GM10266 (cell line): ENCODE results near the gene HDAC4.

Experiments used
- DNase-seq: peaks from one replicate; pipeline ENCODE4 v3.0.0; 2012; ENCODE audit errors: extremely low spot score
- CTCF ChIP-seq: IDR thresholded peaks from 2 replicates; pipeline ENCODE4 v1.5.1; 2012; ENCODE audit warnings: mild to moderate bottlenecking, low read depth; ENCODE audit not compliant: control insufficient read depth, insufficient read depth; ENCODE audit errors: missing control alignments

HDAC4 gene

GRCh38 chr2:239101807-239102206 lies 299.0 kb downstream of the HDAC4 start:
- no peak for DNase-seq
- TF ChIP-seq CTCF = no peak

- no peak for TF ChIP-seq CTCF
- no peak for DNase-seq
These were observed 299.7 kb downstream of the HDAC4 start for GRCh38 chr2:239101071-239101470.

GRCh38 chr2:239099474-239099873 lies 301.3 kb downstream of the HDAC4 start:
- no peak for TF ChIP-seq CTCF
- DNase-seq = no peak

GRCh38 chr2:239098288-239098970 lies 302.4 kb downstream of the HDAC4 start:
- no peak for TF ChIP-seq CTCF
- DNase-seq = no peak

GRCh38 chr2:239097428-239097696 lies 303.5 kb downstream of the HDAC4 start:
- DNase-seq = no peak
- no peak for TF ChIP-seq CTCF

- DNase-seq = no peak
- no peak for TF ChIP-seq CTCF
These were observed 304.0 kb downstream of the HDAC4 start for GRCh38 chr2:239096676-239097427.

GRCh38 chr2:239095460-239096081 lies 305.2 kb downstream of the HDAC4 start:
- TF ChIP-seq CTCF = no peak
- DNase-seq = no peak
